HCT116 (cell line): ENCODE measurements around the gene HIGD2A. TPM values are rescaled to one million over a fixed set of nuclear protein-coding genes. Genes with fewer than 3 reads are reported as not detected.

Experiments used
- ATAC-seq: fragments of 200-7000 bp; cut with Tn5 transposase; 2 replicates; pipeline ENCODE4 v1.9.1; 2020; ENCODE audit warnings: mild to moderate bottlenecking, moderate library complexity
- Bru-seq: library from RNA; stranded (reverse); fragments of 400-500 nt; gene quantifications from one replicate; lab custom pipeline; 2021; lab: Mats Ljungman, UMichigan
- BruChase-seq, 2 experiments: library from RNA; stranded (reverse); fragments of 400-500 nt; gene quantifications; one replicate each; lab custom pipeline; 2021; lab: Mats Ljungman, UMichigan
- BruUV-seq: library from RNA; stranded (reverse); fragments of 400-500 nt; replicated peaks from 2 replicates; lab custom pipeline; 2021; lab: Mats Ljungman, UMichigan
- CTCF ChIA-PET: fragments of 300-600 bp; sonication (Branson Sonifier 250); formaldehyde crosslinking; loops from one replicate; lab custom pipeline; 2021; ENCODE audit warnings: antibody characterized with exemption; lab: Charles Lee
- POLR2A ChIA-PET: fragments of 300-600, 350-600 bp; sonication (Branson Sonifier 250); formaldehyde crosslinking; loops from one replicate; lab custom pipeline; 2021; ENCODE audit warnings: antibody characterized with exemption; lab: Charles Lee
- RAD21 ChIA-PET, 2 experiments: fragments of 300-600 bp; sonication (Branson Sonifier 250); formaldehyde crosslinking; loops; one replicate each; lab custom pipeline; 2023; ENCODE audit warnings: low total read pairs in 2 of 2; ENCODE audit not compliant: uncharacterized antibody in 2 of 2, unreplicated experiment in 2 of 2, low non-redundant PET in 1 of 2; lab: Charles Lee
- DNase-seq: peaks from one replicate; pipeline ENCODE4 v3.0.0-alpha.2; 2010; ENCODE audit warnings: low read depth, low spot score
- H2AFZ ChIP-seq: fragments of 200-600 bp; shearing (Covaris generic), sonication (generic); 2 replicates; pipeline ENCODE4 v1.6.1; 2017; ENCODE audit warnings: low read depth, mixed run types, mixed read lengths, antibody characterized with exemption, low read length; ENCODE audit not compliant: poor library complexity, severe bottlenecking
- H3K27ac ChIP-seq: 2 replicates; pipeline ENCODE4 v1.5.1; 2012; ENCODE audit warnings: low read depth, low read length
- H3K27me3 ChIP-seq: fragments of 200-600 bp; sonication (generic); 2 replicates; pipeline ENCODE4 v1.6.1; 2016; ENCODE audit warnings: mixed run types, low read length, mixed read lengths; ENCODE audit not compliant: insufficient read depth
- H3K36me3 ChIP-seq, 2 experiments: fragments of 200-500 bp in 1 of 2; fragments of 200-600 bp in 1 of 2; sonication (Bioruptor generic) in 1 of 2; sonication (generic) in 1 of 2; 2 replicates each; pipeline versions ENCODE4 v1.5.1 to v1.6.1; 2014 to 2016; ENCODE audit warnings: low read length in 2 of 2, inconsistent platforms in 1 of 2, mixed read lengths in 1 of 2, mixed run types in 1 of 2; ENCODE audit not compliant: insufficient read depth in 2 of 2, control insufficient read depth in 1 of 2
- H3K4me1 ChIP-seq, 2 experiments: fragments of 200-600 bp in 1 of 2; sonication (generic) in 1 of 2; 2 replicates each; pipeline versions ENCODE4 v1.5.1 to v1.6.1; 2012 to 2017; ENCODE audit warnings: low read length in 2 of 2, inconsistent platforms in 1 of 2, mild to moderate bottlenecking in 1 of 2, mixed read lengths in 1 of 2, mixed run types in 1 of 2, moderate library complexity in 1 of 2; ENCODE audit not compliant: insufficient read depth in 2 of 2, control insufficient read depth in 1 of 2
- H3K4me2 ChIP-seq: fragments of 200-600 bp; sonication (generic); 2 replicates; pipeline ENCODE4 v1.6.1; 2017; ENCODE audit warnings: mixed run types, low read length, mixed read lengths
- H3K4me3 ChIP-seq, 2 experiments: fragments of 200-600 bp in 1 of 2; sonication (generic) in 1 of 2; replicated peaks in 1 of 2; 2 replicates each; pipeline ENCODE4 v1.5.1; 2011 to 2016; ENCODE audit warnings: low read length in 2 of 2, control low read depth in 1 of 2, low read depth in 1 of 2, mild to moderate bottlenecking in 1 of 2, mixed read lengths in 1 of 2, mixed run types in 1 of 2
- H3K79me2 ChIP-seq: fragments of 200-600 bp; sonication (generic); 2 replicates; pipeline ENCODE4 v1.6.1; 2017; ENCODE audit warnings: mild to moderate bottlenecking, mixed run types, low read length, moderate library complexity, mixed read lengths; ENCODE audit not compliant: insufficient read depth
- H3K9ac ChIP-seq: fragments of 200-600 bp; sonication (generic); 2 replicates; pipeline ENCODE4 v1.6.1; 2016; ENCODE audit warnings: low read length, mixed read lengths
- H3K9me2 ChIP-seq: fragments of 200-600 bp; sonication (generic), shearing (Covaris generic); 2 replicates; pipeline ENCODE4 v1.6.1; 2017; ENCODE audit warnings: mixed run types, mild to moderate bottlenecking, moderate library complexity; ENCODE audit not compliant: insufficient read depth
- H3K9me3 ChIP-seq, 2 experiments: fragments of 200-500 bp in 1 of 2; fragments of 200-600 bp in 1 of 2; sonication (Bioruptor generic) in 1 of 2; sonication (generic) in 1 of 2; 2 replicates each; pipeline ENCODE4 v1.6.1; 2014 to 2017; ENCODE audit warnings: low read length in 2 of 2, mixed read lengths in 2 of 2, inconsistent platforms in 1 of 2, low read depth in 1 of 2, mild to moderate bottlenecking in 1 of 2, mixed run types in 1 of 2, moderate library complexity in 1 of 2; ENCODE audit not compliant: control insufficient read depth in 1 of 2, insufficient read depth in 1 of 2
- H4K20me1 ChIP-seq: fragments of 200-600 bp; sonication (generic), shearing (Covaris generic); 2 replicates; pipeline ENCODE4 v1.6.1; 2017; ENCODE audit warnings: mixed run types, mild to moderate bottlenecking, moderate library complexity; ENCODE audit not compliant: insufficient read depth
- CBX3 ChIP-seq: IDR thresholded peaks from 2 replicates; pipeline ENCODE4 v1.6.1; 2012; ENCODE audit warnings: low read depth
- CEBPB ChIP-seq: IDR thresholded peaks from 2 replicates; pipeline ENCODE4 v1.6.1; 2012; ENCODE audit warnings: low read depth
- EGR1 ChIP-seq: IDR thresholded peaks from 2 replicates; pipeline ENCODE4 v1.6.1; 2012; ENCODE audit warnings: low read depth
- ELF1 ChIP-seq: IDR thresholded peaks from 2 replicates; pipeline ENCODE4 v1.6.1; 2012; ENCODE audit warnings: low read depth, borderline replicate concordance
- FOSL1 ChIP-seq: IDR thresholded peaks from 2 replicates; pipeline ENCODE4 v1.6.1; 2012; ENCODE audit warnings: low read depth
- POLR2A ChIP-seq: IDR thresholded peaks from 2 replicates; pipeline ENCODE4 v1.7.0; 2011; ENCODE audit warnings: borderline replicate concordance; ENCODE audit not compliant: insufficient read depth, insufficient read length; ENCODE audit errors: extremely low read depth
- POLR2AphosphoS5 ChIP-seq: IDR thresholded peaks from 2 replicates; pipeline ENCODE4 v1.6.1; 2011; ENCODE audit warnings: mild to moderate bottlenecking, low read depth, low read length, moderate library complexity
- SP1 ChIP-seq: IDR thresholded peaks from 2 replicates; pipeline ENCODE4 v1.6.1; 2012; ENCODE audit warnings: low read depth
- SRF ChIP-seq: IDR thresholded peaks from 2 replicates; pipeline ENCODE4 v1.6.1; 2012; ENCODE audit warnings: low read depth
- TCF7L2 ChIP-seq: IDR thresholded peaks from 2 replicates; pipeline ENCODE4 v1.7.0; 2011; ENCODE audit warnings: borderline replicate concordance, inconsistent platforms; ENCODE audit not compliant: insufficient read depth, insufficient read length; ENCODE audit errors: extremely low read depth
- YY1 ChIP-seq: IDR thresholded peaks from 2 replicates; pipeline ENCODE4 v1.6.1; 2011; ENCODE audit warnings: low read length, low read depth, moderate library complexity, mild to moderate bottlenecking; ENCODE audit not compliant: insufficient replicate concordance; ENCODE audit errors: extremely low read depth
- ZNF274 ChIP-seq: fragments of 200-500 bp; sonication (Bioruptor generic); IDR thresholded peaks from 2 replicates; pipeline ENCODE4 v1.6.1; 2014; ENCODE audit warnings: mild to moderate bottlenecking, low read depth, low read length, inconsistent platforms
- intact Hi-C: fragments of 100-400 bp; cut with micrococcal nuclease; formaldehyde crosslinking; loops from 2 replicates; pipeline ENCODE4 v1.10.0; 2022
- long read RNA-seq: library from polyadenylated mRNA; unstranded; transcript quantifications from one replicate; pipeline ENCODE4 v2.0.0, GENCODE V29; 2021; ENCODE audit not compliant: unreplicated experiment
- polyA plus RNA-seq: library from polyadenylated mRNA; unstranded; fragments of >200 nt; gene quantifications from 2 replicates; pipeline ENCODE4 v1.2.1, GENCODE V29; 2012; ENCODE audit warnings: missing spikeins
- total RNA-seq: library from RNA; stranded (reverse); gene quantifications from one replicate; pipeline ENCODE4 v1.2.1, GENCODE V29; 2021; ENCODE audit not compliant: unreplicated experiment
- TF ChIP-seq, protein P1 (sequence below): IDR thresholded peaks from 2 replicates; pipeline ENCODE4 v1.6.1; 2012; ENCODE audit warnings: low read depth
- TF ChIP-seq, protein P2 (sequence below): IDR thresholded peaks from 2 replicates; pipeline ENCODE4 v1.6.1; 2012
- TF ChIP-seq, protein P3 (sequence below), 3 experiments: fragments of 200-600 bp in 1 of 3; sonication (generic) in 1 of 3; IDR thresholded peaks in 2 of 3; conservative IDR thresholded peaks in 1 of 3; 2 replicates each; pipeline ENCODE4 v1.5.1; 2012 to 2017; ENCODE audit warnings: low read depth in 2 of 3, low read length in 2 of 3, antibody characterized with exemption in 1 of 3, borderline replicate concordance in 1 of 3, control low read depth in 1 of 3, mild to moderate bottlenecking in 1 of 3, mixed read lengths in 1 of 3, mixed run types in 1 of 3, moderate library complexity in 1 of 3; ENCODE audit not compliant: insufficient read depth in 1 of 3
- TF ChIP-seq, protein P4 (sequence below): IDR thresholded peaks from 2 replicates; pipeline ENCODE4 v1.6.1; 2011; ENCODE audit warnings: mild to moderate bottlenecking, low read length, moderate library complexity; ENCODE audit not compliant: insufficient replicate concordance; ENCODE audit errors: extremely low read depth

Gene HIGD2A, protein sequence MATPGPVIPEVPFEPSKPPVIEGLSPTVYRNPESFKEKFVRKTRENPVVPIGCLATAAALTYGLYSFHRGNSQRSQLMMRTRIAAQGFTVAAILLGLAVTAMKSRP
- total RNA-seq, result 130 TPM
- 142 and 187 TPM in 2 replicates for polyA plus RNA-seq
- percentile 91 among the genes with signal in this experiment for Bru-seq, nascent RNA
- BruChase-seq, experiment 1, labeled RNA remaining after a 6-hour chase, result percentile 98 among the genes with signal in this experiment
- BruChase-seq, experiment 2, labeled RNA remaining after a 2-hour chase, result percentile 97 among the genes with signal in this experiment
- long read RNA-seq, transcript HIGD2A-201 (2 exons, 668 nt), result major isoform, 58 of 62 reads
- long read RNA-seq, partial matches to known transcripts, result 4 of 62 reads
- long read RNA-seq, other reads (novel, unspliced or antisense), result 0 of 62 reads

DNA sequence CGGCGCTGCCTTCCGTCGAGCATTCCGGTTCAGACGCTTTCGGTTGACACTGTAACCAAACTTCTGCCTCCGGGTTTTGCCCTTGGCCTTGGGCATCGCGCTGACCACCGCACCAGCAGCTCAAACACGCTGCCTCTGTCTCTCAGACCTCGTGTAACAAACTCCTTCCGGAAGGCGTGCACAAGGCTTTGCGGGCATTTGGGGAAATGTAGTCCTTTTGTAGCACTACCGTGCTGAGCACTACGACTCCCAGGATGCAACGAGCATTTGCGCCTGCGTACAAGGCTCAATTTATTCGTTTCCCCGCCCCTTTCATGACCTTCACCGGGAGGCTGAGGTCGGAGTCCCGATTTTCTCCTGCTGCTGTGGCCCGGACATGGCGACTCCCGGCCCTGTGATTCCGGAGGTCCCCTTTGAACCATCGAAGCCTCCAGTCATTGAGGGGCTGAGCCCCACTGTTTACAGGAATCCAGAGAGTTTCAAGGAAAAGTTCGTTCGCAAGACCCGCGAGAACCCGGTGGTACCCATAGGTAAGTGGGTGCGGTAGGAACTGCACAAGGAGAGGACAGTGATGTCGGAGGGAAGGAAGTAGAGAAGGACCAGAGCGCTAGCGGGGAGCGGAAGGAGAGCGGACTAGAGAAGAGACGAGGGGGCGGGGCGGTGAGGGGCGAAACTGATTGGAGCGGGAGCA, at the start of gene HIGD2A, which contains the start of gene NOP16:
Gene HIGD2A, plus strand, starts transcription at position 308 of the 691 bp plus-strand sequence. Its CDS starts 69 bp downstream, at position 377.
Gene NOP16, minus strand, starts transcription at position 155 of the 691 bp plus-strand sequence. Its CDS starts 59 bp downstream, at position 96.
- Histone ChIP-seq H3K36me3 (peaks cover 24 to 48% of the 10 kb centered on the region in 2 experiments; a peak in 3 of 4 replicates), H3K27me3 (no peaks in the 10 kb centered on the region), H3K4me1 (peaks cover 11 to 22% of the 10 kb centered on the region in 2 experiments; a peak in 3 of 4 replicates), H3K4me2 (peak within 1 kb of the TSS; percentile 86), H3K4me3 (peak within 1 kb of the TSS; percentile 78 to 99), H3K9me3 (no peaks in the 10 kb centered on the region), H3K79me2 (peaks cover 64% of the 10 kb centered on the region), H2AFZ (peak within 1 kb of the TSS; percentile 95), H3K9ac (peak within 1 kb of the TSS; percentile 93), H3K27ac (peak within 1 kb of the TSS; percentile 94), H3K9me2 (no peaks in the 10 kb centered on the region), H4K20me1 (peaks cover 13% of the 10 kb centered on the region; the same call in 1 of the 2 replicates)
- RAD21 ChIA-PET, result no interaction called here
- ATAC-seq (peak; percentile 87), DNase-seq (peak; percentile 98)
- intact Hi-C loops, result loop anchor here (1.0 to 2.0 kb wide), 2 partner anchors 27 to 148 kb away; partner anchors contain the start of genes KIAA1191 and RNF44
- POLR2A ChIA-PET, result interaction anchor here (1.0 kb wide), 1 partner anchor 28 kb away, joined by 3 read pairs; the partner anchor contains the start of gene CLTB
- peak; percentile 85 for TF ChIP-seq POLR2AphosphoS5
- no peak for TF ChIP-seq ELF1
- no peak for TF ChIP-seq EGR1
- no peak for TF ChIP-seq CBX3
- peak; percentile 53 for TF ChIP-seq TCF7L2
- TF ChIP-seq, protein P1, sequence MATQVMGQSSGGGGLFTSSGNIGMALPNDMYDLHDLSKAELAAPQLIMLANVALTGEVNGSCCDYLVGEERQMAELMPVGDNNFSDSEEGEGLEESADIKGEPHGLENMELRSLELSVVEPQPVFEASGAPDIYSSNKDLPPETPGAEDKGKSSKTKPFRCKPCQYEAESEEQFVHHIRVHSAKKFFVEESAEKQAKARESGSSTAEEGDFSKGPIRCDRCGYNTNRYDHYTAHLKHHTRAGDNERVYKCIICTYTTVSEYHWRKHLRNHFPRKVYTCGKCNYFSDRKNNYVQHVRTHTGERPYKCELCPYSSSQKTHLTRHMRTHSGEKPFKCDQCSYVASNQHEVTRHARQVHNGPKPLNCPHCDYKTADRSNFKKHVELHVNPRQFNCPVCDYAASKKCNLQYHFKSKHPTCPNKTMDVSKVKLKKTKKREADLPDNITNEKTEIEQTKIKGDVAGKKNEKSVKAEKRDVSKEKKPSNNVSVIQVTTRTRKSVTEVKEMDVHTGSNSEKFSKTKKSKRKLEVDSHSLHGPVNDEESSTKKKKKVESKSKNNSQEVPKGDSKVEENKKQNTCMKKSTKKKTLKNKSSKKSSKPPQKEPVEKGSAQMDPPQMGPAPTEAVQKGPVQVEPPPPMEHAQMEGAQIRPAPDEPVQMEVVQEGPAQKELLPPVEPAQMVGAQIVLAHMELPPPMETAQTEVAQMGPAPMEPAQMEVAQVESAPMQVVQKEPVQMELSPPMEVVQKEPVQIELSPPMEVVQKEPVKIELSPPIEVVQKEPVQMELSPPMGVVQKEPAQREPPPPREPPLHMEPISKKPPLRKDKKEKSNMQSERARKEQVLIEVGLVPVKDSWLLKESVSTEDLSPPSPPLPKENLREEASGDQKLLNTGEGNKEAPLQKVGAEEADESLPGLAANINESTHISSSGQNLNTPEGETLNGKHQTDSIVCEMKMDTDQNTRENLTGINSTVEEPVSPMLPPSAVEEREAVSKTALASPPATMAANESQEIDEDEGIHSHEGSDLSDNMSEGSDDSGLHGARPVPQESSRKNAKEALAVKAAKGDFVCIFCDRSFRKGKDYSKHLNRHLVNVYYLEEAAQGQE, result no peak
- peak; percentile 80 for TF ChIP-seq POLR2A
- no peak for TF ChIP-seq FOSL1
- TF ChIP-seq, protein P2, sequence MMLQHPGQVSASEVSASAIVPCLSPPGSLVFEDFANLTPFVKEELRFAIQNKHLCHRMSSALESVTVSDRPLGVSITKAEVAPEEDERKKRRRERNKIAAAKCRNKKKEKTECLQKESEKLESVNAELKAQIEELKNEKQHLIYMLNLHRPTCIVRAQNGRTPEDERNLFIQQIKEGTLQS, result no peak
- TF ChIP-seq, protein P3, sequence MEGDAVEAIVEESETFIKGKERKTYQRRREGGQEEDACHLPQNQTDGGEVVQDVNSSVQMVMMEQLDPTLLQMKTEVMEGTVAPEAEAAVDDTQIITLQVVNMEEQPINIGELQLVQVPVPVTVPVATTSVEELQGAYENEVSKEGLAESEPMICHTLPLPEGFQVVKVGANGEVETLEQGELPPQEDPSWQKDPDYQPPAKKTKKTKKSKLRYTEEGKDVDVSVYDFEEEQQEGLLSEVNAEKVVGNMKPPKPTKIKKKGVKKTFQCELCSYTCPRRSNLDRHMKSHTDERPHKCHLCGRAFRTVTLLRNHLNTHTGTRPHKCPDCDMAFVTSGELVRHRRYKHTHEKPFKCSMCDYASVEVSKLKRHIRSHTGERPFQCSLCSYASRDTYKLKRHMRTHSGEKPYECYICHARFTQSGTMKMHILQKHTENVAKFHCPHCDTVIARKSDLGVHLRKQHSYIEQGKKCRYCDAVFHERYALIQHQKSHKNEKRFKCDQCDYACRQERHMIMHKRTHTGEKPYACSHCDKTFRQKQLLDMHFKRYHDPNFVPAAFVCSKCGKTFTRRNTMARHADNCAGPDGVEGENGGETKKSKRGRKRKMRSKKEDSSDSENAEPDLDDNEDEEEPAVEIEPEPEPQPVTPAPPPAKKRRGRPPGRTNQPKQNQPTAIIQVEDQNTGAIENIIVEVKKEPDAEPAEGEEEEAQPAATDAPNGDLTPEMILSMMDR (IDR thresholded peaks at IDR 0.05 in 2 of 3, conservative IDR thresholded peaks at IDR 0.05 in 1 of 3; ENCODE audit: borderline replicate concordance in 1 of 3, insufficient read depth in 1 of 3, low read depth in 2 of 3, low read length in 2 of 3), result no peak
- peak; percentile 81 for TF ChIP-seq YY1
- TF ChIP-seq SP1, result no peak
- TF ChIP-seq ZNF274, result no peak
- TF ChIP-seq, protein P4, sequence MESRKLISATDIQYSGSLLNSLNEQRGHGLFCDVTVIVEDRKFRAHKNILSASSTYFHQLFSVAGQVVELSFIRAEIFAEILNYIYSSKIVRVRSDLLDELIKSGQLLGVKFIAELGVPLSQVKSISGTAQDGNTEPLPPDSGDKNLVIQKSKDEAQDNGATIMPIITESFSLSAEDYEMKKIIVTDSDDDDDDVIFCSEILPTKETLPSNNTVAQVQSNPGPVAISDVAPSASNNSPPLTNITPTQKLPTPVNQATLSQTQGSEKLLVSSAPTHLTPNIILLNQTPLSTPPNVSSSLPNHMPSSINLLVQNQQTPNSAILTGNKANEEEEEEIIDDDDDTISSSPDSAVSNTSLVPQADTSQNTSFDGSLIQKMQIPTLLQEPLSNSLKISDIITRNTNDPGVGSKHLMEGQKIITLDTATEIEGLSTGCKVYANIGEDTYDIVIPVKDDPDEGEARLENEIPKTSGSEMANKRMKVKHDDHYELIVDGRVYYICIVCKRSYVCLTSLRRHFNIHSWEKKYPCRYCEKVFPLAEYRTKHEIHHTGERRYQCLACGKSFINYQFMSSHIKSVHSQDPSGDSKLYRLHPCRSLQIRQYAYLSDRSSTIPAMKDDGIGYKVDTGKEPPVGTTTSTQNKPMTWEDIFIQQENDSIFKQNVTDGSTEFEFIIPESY, result peak; percentile 93
- no peak for TF ChIP-seq SRF
- TF ChIP-seq CEBPB, result no peak
- CTCF ChIA-PET, result no interaction called here
- BruUV-seq, result no TSS peak
